Cerebellar nuclear complex (tissue), 1 donor: ENCODE measurements around the gene FAT2.
A peak's percentile ranks its signal among the peaks of the same experiment; 100 is the strongest.

Experiments used
- DNase-seq, 2 experiments: peaks; one replicate each; lab custom pipeline; 2025; lab: John Stamatoyannopoulos, UW

Gene FAT2

GRCh38 chr5:151555760-151556576, 35.2 kb downstream of the FAT2 start:
- DNase-seq, result no peak

GRCh38 chr5:151553695-151554094, 37.4 kb downstream of the FAT2 start:
- DNase-seq, result no peak

DNA sequence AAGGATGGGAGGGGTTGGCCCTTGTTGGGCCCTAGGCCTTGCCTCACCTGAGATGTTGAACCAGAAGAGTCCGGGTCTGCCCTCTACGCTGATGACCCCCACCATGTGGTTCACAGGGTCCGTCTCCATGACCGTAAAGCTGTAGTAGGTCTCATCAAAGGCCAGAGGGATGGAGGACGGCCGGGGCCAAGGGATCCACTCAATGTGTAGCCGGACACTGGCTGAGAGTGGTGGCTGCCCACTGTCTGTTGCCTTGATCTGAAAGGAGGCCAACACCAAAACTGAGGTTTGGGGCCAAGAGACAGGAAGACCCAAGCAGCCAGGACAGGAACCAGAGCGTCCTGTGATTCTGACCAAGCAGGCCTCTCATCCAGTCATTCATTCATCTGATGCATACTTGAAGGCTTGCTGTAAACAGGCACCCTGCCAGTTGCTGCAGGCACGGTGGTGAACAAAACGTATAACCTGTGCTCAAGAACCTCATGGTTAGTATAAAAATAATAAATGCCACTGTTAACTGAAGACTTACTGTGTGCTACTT, 37.9 kb downstream of the FAT2 start:
- DNase-seq, result peak in 1 of 2 experiments; percentile 46

DNA sequence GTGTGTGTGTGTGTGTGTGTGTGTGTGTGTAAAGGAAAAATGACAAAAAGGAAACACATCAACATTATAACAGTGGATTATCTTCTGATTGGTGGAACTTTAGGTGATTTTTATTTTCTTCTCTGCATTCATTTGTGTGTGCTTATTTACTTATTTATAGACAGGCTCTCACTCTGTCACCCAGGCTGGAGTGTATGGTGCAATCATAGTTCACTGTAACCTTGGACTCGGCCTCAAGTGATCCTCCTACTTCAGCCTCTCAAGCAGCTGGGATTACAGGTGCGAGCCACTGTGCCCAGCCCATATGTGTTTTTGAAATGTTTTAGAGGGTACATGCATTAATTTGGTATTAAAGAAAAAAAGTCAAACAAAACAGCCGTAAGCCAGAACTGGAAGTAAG, 39.1 kb downstream of the FAT2 start:
- DNase-seq, result no peak

- no peak for DNase-seq
These were observed 41.0 kb downstream of the FAT2 start for GRCh38 chr5:151550146-151550545.

GRCh38 chr5:151549713-151550112, 41.4 kb downstream of the FAT2 start:
- no peak for DNase-seq

GRCh38 chr5:151547364-151547763, 43.8 kb downstream of the FAT2 start:
- no peak for DNase-seq

GRCh38 chr5:151541571-151541970, 49.6 kb downstream of the FAT2 start:
- DNase-seq, result no peak
